AG09309 (cell line): ENCODE measurements around the gene NPHP1.

ENCODE experiments used
- DNase-seq: peaks from one replicate; pipeline ENCODE4 v3.0.0-alpha.2; 2010; ENCODE audit warnings: low read depth
- H3K4me3 ChIP-seq: 2 replicates; pipeline ENCODE4 v1.5.1; 2011; ENCODE audit warnings: mild to moderate bottlenecking, low read depth, low read length, moderate library complexity; ENCODE audit not compliant: control insufficient read depth
- CTCF ChIP-seq: IDR thresholded peaks from 2 replicates; pipeline ENCODE4 v1.5.1; 2011; ENCODE audit warnings: mild to moderate bottlenecking, low read depth, low read length, inconsistent platforms; ENCODE audit not compliant: insufficient read depth, control insufficient read depth; ENCODE audit errors: missing control alignments

Gene NPHP1

GRCh38 chr2:110105608-110106467 lies 99.0 kb downstream of the NPHP1 start:
- no peak overlapping the region for H3K4me3 ChIP-seq
- no peak for TF ChIP-seq CTCF
- peak; percentile 86 for DNase-seq

GRCh38 chr2:110105183-110105582 lies 99.6 kb downstream of the NPHP1 start:
- no peak overlapping the region for H3K4me3 ChIP-seq
- DNase-seq: no peak
- no peak for TF ChIP-seq CTCF

- no peak overlapping the region for H3K4me3 ChIP-seq
- no peak for DNase-seq
- no peak for TF ChIP-seq CTCF
Measured at GRCh38 chr2:110104025-110104771, 100.6 kb downstream of the NPHP1 start.

- no peak overlapping the region for H3K4me3 ChIP-seq
- TF ChIP-seq CTCF: no peak
Measured at GRCh38 chr2:110103061-110103961, 101.5 kb downstream of the NPHP1 start.

GRCh38 chr2:110101901-110102803 lies 102.7 kb downstream of the NPHP1 start:
- DNase-seq: no peak
- no peak for TF ChIP-seq CTCF
- H3K4me3 ChIP-seq: no peak overlapping the region

More at GRCh38 chr2:110103061-110103961, 101.5 kb downstream of the NPHP1 start:
- DNase-seq: no peak
